HCT116 (cell line): ENCODE data around the gene HCN2. TPM values are rescaled to one million over a fixed set of nuclear protein-coding genes. Genes with fewer than 3 reads are reported as not detected.

Experiments used
- ATAC-seq: fragments of 200-7000 bp; cut with Tn5 transposase; 2 replicates; pipeline ENCODE4 v1.9.1; 2020; ENCODE audit warnings: mild to moderate bottlenecking, moderate library complexity
- BruUV-seq: library from RNA; stranded (reverse); fragments of 400-500 nt; replicated peaks from 2 replicates; lab custom pipeline; 2021; lab: Mats Ljungman, UMichigan
- CTCF ChIA-PET: fragments of 300-600 bp; sonication (Branson Sonifier 250); formaldehyde crosslinking; loops from one replicate; lab custom pipeline; 2021; ENCODE audit warnings: antibody characterized with exemption; lab: Charles Lee
- POLR2A ChIA-PET: fragments of 300-600, 350-600 bp; sonication (Branson Sonifier 250); formaldehyde crosslinking; loops from one replicate; lab custom pipeline; 2021; ENCODE audit warnings: antibody characterized with exemption; lab: Charles Lee
- RAD21 ChIA-PET, 2 experiments: fragments of 300-600 bp; sonication (Branson Sonifier 250); formaldehyde crosslinking; loops; one replicate each; lab custom pipeline; 2023; ENCODE audit warnings: low total read pairs in 2 of 2; ENCODE audit not compliant: uncharacterized antibody in 2 of 2, unreplicated experiment in 2 of 2, low non-redundant PET in 1 of 2; lab: Charles Lee
- DNase-seq: peaks from one replicate; pipeline ENCODE4 v3.0.0-alpha.2; 2010; ENCODE audit warnings: low read depth, low spot score
- H2AFZ ChIP-seq: fragments of 200-600 bp; shearing (Covaris generic), sonication (generic); 2 replicates; pipeline ENCODE4 v1.6.1; 2017; ENCODE audit warnings: low read depth, mixed run types, mixed read lengths, antibody characterized with exemption, low read length; ENCODE audit not compliant: poor library complexity, severe bottlenecking
- H3K27ac ChIP-seq: 2 replicates; pipeline ENCODE4 v1.5.1; 2012; ENCODE audit warnings: low read depth, low read length
- H3K27me3 ChIP-seq: fragments of 200-600 bp; sonication (generic); 2 replicates; pipeline ENCODE4 v1.6.1; 2016; ENCODE audit warnings: mixed run types, low read length, mixed read lengths; ENCODE audit not compliant: insufficient read depth
- H3K36me3 ChIP-seq, 2 experiments: fragments of 200-500 bp in 1 of 2; fragments of 200-600 bp in 1 of 2; sonication (Bioruptor generic) in 1 of 2; sonication (generic) in 1 of 2; 2 replicates each; pipeline versions ENCODE4 v1.5.1 to v1.6.1; 2014 to 2016; ENCODE audit warnings: low read length in 2 of 2, inconsistent platforms in 1 of 2, mixed read lengths in 1 of 2, mixed run types in 1 of 2; ENCODE audit not compliant: insufficient read depth in 2 of 2, control insufficient read depth in 1 of 2
- H3K4me1 ChIP-seq, 2 experiments: fragments of 200-600 bp in 1 of 2; sonication (generic) in 1 of 2; 2 replicates each; pipeline versions ENCODE4 v1.5.1 to v1.6.1; 2012 to 2017; ENCODE audit warnings: low read length in 2 of 2, inconsistent platforms in 1 of 2, mild to moderate bottlenecking in 1 of 2, mixed read lengths in 1 of 2, mixed run types in 1 of 2, moderate library complexity in 1 of 2; ENCODE audit not compliant: insufficient read depth in 2 of 2, control insufficient read depth in 1 of 2
- H3K4me2 ChIP-seq: fragments of 200-600 bp; sonication (generic); 2 replicates; pipeline ENCODE4 v1.6.1; 2017; ENCODE audit warnings: mixed run types, low read length, mixed read lengths
- H3K4me3 ChIP-seq, 2 experiments: fragments of 200-600 bp in 1 of 2; sonication (generic) in 1 of 2; replicated peaks in 1 of 2; 2 replicates each; pipeline ENCODE4 v1.5.1; 2011 to 2016; ENCODE audit warnings: low read length in 2 of 2, control low read depth in 1 of 2, low read depth in 1 of 2, mild to moderate bottlenecking in 1 of 2, mixed read lengths in 1 of 2, mixed run types in 1 of 2
- H3K79me2 ChIP-seq: fragments of 200-600 bp; sonication (generic); 2 replicates; pipeline ENCODE4 v1.6.1; 2017; ENCODE audit warnings: mild to moderate bottlenecking, mixed run types, low read length, moderate library complexity, mixed read lengths; ENCODE audit not compliant: insufficient read depth
- H3K9ac ChIP-seq: fragments of 200-600 bp; sonication (generic); 2 replicates; pipeline ENCODE4 v1.6.1; 2016; ENCODE audit warnings: low read length, mixed read lengths
- H3K9me2 ChIP-seq: fragments of 200-600 bp; sonication (generic), shearing (Covaris generic); 2 replicates; pipeline ENCODE4 v1.6.1; 2017; ENCODE audit warnings: mixed run types, mild to moderate bottlenecking, moderate library complexity; ENCODE audit not compliant: insufficient read depth
- H3K9me3 ChIP-seq, 2 experiments: fragments of 200-500 bp in 1 of 2; fragments of 200-600 bp in 1 of 2; sonication (Bioruptor generic) in 1 of 2; sonication (generic) in 1 of 2; 2 replicates each; pipeline ENCODE4 v1.6.1; 2014 to 2017; ENCODE audit warnings: low read length in 2 of 2, mixed read lengths in 2 of 2, inconsistent platforms in 1 of 2, low read depth in 1 of 2, mild to moderate bottlenecking in 1 of 2, mixed run types in 1 of 2, moderate library complexity in 1 of 2; ENCODE audit not compliant: control insufficient read depth in 1 of 2, insufficient read depth in 1 of 2
- H4K20me1 ChIP-seq: fragments of 200-600 bp; sonication (generic), shearing (Covaris generic); 2 replicates; pipeline ENCODE4 v1.6.1; 2017; ENCODE audit warnings: mixed run types, mild to moderate bottlenecking, moderate library complexity; ENCODE audit not compliant: insufficient read depth
- EGR1 ChIP-seq: IDR thresholded peaks from 2 replicates; pipeline ENCODE4 v1.6.1; 2012; ENCODE audit warnings: low read depth
- JUND ChIP-seq: IDR thresholded peaks from 2 replicates; pipeline ENCODE4 v1.6.1; 2012
- POLR2AphosphoS5 ChIP-seq: IDR thresholded peaks from 2 replicates; pipeline ENCODE4 v1.6.1; 2011; ENCODE audit warnings: mild to moderate bottlenecking, low read depth, low read length, moderate library complexity
- RAD21 ChIP-seq: IDR thresholded peaks from 2 replicates; pipeline ENCODE4 v1.6.1; 2012; ENCODE audit warnings: low read depth, mild to moderate bottlenecking
- intact Hi-C: fragments of 100-400 bp; cut with micrococcal nuclease; formaldehyde crosslinking; loops from 2 replicates; pipeline ENCODE4 v1.10.0; 2022
- total RNA-seq: library from RNA; stranded (reverse); gene quantifications from one replicate; pipeline ENCODE4 v1.2.1, GENCODE V29; 2021; ENCODE audit not compliant: unreplicated experiment
- TF ChIP-seq, protein P1 (sequence below): IDR thresholded peaks from 2 replicates; pipeline ENCODE4 v1.6.1; 2012; ENCODE audit warnings: low read depth
- TF ChIP-seq, protein P2 (sequence below): IDR thresholded peaks from 2 replicates; pipeline ENCODE4 v1.6.1; 2012

HCN2 gene
- total RNA-seq, 1 experiment from 2014 or later, result 2.4 TPM

DNA sequence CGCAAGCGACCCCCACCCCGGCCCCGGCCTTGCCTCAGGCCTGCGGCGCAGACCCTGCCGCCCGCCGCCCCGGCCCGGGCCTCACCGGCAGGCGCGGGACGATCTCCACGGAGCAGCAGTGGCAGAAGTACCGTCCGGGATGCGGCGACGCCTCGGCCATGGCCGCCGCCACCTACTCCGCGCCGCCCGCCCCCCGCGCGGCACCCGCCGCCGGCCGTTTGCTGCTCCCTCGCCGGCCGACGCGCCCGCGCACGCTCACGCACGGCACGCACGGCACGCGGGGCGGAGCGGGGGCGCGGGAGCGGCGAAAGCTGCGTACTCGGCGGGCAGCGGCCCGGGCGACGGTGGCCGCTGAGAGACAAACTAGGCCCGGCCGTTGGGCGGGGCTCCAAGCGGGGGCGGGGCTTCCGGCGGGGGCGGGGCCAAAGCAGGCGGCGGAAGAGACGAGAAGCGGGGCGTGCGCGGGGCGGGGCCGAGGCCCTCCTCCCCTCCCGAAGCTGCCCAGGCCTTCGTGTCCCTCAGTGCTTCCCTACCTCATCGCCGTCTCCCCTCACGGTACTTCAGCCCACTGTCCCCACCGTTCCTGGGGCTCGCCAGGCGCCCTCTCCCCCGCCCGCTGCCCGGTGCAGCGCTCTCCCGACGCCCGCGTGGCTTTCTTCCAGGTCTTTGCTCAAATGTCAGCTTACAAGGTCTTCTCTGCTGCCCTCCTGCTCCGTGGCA, 73.4 kb downstream of the HCN2 start, which contains the start of gene RNF126 (continued):
- TF ChIP-seq, protein P1, sequence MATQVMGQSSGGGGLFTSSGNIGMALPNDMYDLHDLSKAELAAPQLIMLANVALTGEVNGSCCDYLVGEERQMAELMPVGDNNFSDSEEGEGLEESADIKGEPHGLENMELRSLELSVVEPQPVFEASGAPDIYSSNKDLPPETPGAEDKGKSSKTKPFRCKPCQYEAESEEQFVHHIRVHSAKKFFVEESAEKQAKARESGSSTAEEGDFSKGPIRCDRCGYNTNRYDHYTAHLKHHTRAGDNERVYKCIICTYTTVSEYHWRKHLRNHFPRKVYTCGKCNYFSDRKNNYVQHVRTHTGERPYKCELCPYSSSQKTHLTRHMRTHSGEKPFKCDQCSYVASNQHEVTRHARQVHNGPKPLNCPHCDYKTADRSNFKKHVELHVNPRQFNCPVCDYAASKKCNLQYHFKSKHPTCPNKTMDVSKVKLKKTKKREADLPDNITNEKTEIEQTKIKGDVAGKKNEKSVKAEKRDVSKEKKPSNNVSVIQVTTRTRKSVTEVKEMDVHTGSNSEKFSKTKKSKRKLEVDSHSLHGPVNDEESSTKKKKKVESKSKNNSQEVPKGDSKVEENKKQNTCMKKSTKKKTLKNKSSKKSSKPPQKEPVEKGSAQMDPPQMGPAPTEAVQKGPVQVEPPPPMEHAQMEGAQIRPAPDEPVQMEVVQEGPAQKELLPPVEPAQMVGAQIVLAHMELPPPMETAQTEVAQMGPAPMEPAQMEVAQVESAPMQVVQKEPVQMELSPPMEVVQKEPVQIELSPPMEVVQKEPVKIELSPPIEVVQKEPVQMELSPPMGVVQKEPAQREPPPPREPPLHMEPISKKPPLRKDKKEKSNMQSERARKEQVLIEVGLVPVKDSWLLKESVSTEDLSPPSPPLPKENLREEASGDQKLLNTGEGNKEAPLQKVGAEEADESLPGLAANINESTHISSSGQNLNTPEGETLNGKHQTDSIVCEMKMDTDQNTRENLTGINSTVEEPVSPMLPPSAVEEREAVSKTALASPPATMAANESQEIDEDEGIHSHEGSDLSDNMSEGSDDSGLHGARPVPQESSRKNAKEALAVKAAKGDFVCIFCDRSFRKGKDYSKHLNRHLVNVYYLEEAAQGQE, result no peak
- TF ChIP-seq, all 23 proteins: peak for 9

DNA sequence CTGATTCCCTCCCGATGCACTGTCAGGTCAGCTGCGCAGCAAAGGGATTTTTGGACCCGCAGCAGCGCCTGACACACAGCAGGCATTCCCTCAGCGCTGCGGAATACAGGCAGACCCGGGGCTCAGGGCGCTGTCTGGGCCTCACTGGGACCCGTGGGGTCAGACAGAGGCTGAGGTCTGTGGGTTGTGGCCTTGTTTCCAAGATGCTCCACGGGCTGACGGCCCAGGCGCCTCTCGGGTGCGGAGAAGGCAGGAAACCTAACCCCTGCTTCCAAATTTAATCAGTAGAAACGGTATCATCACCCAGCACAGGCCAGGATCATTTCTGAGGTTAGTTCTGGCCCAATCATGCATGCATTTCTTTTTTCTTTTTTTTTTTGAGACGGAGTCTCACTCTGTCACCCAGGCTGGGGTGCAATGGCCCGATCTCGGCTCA, 74.0 kb downstream of the HCN2 start:
- TSS peak; percentile 54 for BruUV-seq
- Histone ChIP-seq H3K9me3 (no peaks in the 10 kb centered on the region), H3K4me1 (peaks cover 18 to 35% of the 10 kb centered on the region in 2 experiments), H3K27ac (peak overlapping the region; percentile 99), H3K36me3 (peaks cover 0 to 7% of the 10 kb centered on the region in 2 experiments; a peak in 2 of 4 replicates), H2AFZ (no peak overlapping the region), H4K20me1 (peaks cover 5% of the 10 kb centered on the region; the same call in 1 of the 2 replicates), H3K4me2 (peak overlapping the region; percentile 99), H3K4me3 (peak overlapping the region; percentile 55 to 72), H3K27me3 (no peaks in the 10 kb centered on the region), H3K9me2 (no peaks in the 10 kb centered on the region), H3K79me2 (peaks cover 42% of the 10 kb centered on the region), H3K9ac (peak overlapping the region; percentile 83)
- ChIA-PET RAD21 (interaction anchor here (0.7 to 1.0 kb wide), 2 partner anchors 13 to 71 kb away, joined by 3 to 6 read pairs; no protein-coding TSS in a partner anchor), CTCF (interaction anchor here (0.6 to 1.6 kb wide), 7 partner anchors 14 to 157 kb away, joined by 3 to 19 read pairs (median 4); no protein-coding TSS in a partner anchor), POLR2A (interaction anchor here (1.0 to 1.2 kb wide), 4 partner anchors 12 to 252 kb away, joined by 3 to 5 read pairs (median 4); partner anchors contain the start of gene FSTL3)
- DNase-seq (no peak), ATAC-seq (no peak; the same call in 1 of the 2 replicates)
- TF ChIP-seq EGR1, result no peak
- TF ChIP-seq JUND, result no peak
- no peak for TF ChIP-seq POLR2AphosphoS5
- TF ChIP-seq, protein P2, sequence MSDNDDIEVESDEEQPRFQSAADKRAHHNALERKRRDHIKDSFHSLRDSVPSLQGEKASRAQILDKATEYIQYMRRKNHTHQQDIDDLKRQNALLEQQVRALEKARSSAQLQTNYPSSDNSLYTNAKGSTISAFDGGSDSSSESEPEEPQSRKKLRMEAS, result no peak; the same call in 1 of the 2 replicates
- TF ChIP-seq RAD21, result no peak
- intact Hi-C loops, result loop anchor here (2.0 kb wide), 1 partner anchor 133 kb away; the partner anchor contains the start of gene PTBP1
